ENCODE measurements around the gene RGS11. TPM values are rescaled to one million over a fixed set of nuclear protein-coding genes. Genes with fewer than 3 reads are reported as not detected.

Gene RGS11
- polyA plus RNA-seq, 1 donor from 2014 or later, result 3.5 TPM

- H3K27ac ChIP-seq (ENCODE audit: low read length), result no peak overlapping the region
- H3K4me2 ChIP-seq (ENCODE audit: low read length), result no peak overlapping the region
- no peak overlapping the region for H3K4me3 ChIP-seq (ENCODE audit: low read length)
- no peak overlapping the region for H2AFZ ChIP-seq (ENCODE audit: low read depth, low read length)
- no peak overlapping the region for H3K9ac ChIP-seq (ENCODE audit: low read length)
- no peaks in the 10 kb centered on the region for H4K20me1 ChIP-seq (ENCODE audit: insufficient read depth)
- peaks cover 7% of the 10 kb centered on the region for H3K36me3 ChIP-seq (ENCODE audit: insufficient read depth, low read length)
- H3K79me2 ChIP-seq (replicated peaks; ENCODE audit: insufficient read depth, low read length), result peaks cover 27% of the 10 kb centered on the region
- H3K27me3 ChIP-seq (ENCODE audit: insufficient read depth, low read depth, low read length), result no peaks in the 10 kb centered on the region
- TF ChIP-seq POLR2AphosphoS5 (IDR thresholded peaks at IDR 0.05), result no peak
- TF ChIP-seq, protein P1, sequence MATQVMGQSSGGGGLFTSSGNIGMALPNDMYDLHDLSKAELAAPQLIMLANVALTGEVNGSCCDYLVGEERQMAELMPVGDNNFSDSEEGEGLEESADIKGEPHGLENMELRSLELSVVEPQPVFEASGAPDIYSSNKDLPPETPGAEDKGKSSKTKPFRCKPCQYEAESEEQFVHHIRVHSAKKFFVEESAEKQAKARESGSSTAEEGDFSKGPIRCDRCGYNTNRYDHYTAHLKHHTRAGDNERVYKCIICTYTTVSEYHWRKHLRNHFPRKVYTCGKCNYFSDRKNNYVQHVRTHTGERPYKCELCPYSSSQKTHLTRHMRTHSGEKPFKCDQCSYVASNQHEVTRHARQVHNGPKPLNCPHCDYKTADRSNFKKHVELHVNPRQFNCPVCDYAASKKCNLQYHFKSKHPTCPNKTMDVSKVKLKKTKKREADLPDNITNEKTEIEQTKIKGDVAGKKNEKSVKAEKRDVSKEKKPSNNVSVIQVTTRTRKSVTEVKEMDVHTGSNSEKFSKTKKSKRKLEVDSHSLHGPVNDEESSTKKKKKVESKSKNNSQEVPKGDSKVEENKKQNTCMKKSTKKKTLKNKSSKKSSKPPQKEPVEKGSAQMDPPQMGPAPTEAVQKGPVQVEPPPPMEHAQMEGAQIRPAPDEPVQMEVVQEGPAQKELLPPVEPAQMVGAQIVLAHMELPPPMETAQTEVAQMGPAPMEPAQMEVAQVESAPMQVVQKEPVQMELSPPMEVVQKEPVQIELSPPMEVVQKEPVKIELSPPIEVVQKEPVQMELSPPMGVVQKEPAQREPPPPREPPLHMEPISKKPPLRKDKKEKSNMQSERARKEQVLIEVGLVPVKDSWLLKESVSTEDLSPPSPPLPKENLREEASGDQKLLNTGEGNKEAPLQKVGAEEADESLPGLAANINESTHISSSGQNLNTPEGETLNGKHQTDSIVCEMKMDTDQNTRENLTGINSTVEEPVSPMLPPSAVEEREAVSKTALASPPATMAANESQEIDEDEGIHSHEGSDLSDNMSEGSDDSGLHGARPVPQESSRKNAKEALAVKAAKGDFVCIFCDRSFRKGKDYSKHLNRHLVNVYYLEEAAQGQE (IDR thresholded peaks at IDR 0.05; ENCODE audit: borderline replicate concordance), result no peak
- no peak for TF ChIP-seq RAD21 (conservative IDR thresholded peaks at IDR 0.05)
- no peak for TF ChIP-seq SMC3 (conservative IDR thresholded peaks at IDR 0.05; ENCODE audit: poor library complexity)
- TF ChIP-seq TAF1 (IDR thresholded peaks at IDR 0.05; ENCODE audit: low read depth), result no peak
- TF ChIP-seq MXI1 (conservative IDR thresholded peaks at IDR 0.05; ENCODE audit: poor library complexity, severe bottlenecking), result no peak
- TF ChIP-seq EZH2 (IDR thresholded peaks at IDR 0.05; ENCODE audit: borderline replicate concordance, insufficient read depth, low read length, poor library complexity, severe bottlenecking), result no peak
- TF ChIP-seq EP300 (conservative IDR thresholded peaks at IDR 0.05; ENCODE audit: poor library complexity, severe bottlenecking), result no peak
- no peak for TF ChIP-seq CTCF (IDR thresholded peaks at IDR 0.05; ENCODE audit: poor library complexity, severe bottlenecking)
- H3F3A ChIP-seq (ENCODE audit: insufficient read depth, low read length, poor library complexity, severe bottlenecking), result no peaks in the 10 kb centered on the region
- H3K9me2 ChIP-seq (ENCODE audit: insufficient read depth, low read length), result no peaks in the 10 kb centered on the region
- H3K9me3 ChIP-seq (ENCODE audit: low read length), result no peaks in the 10 kb centered on the region
Measured at GRCh38 chr16:220021-220420, 55.7 kb downstream of the RGS11 start.

Other genes with a start within 250 kb of the RGS11 start
- 7.1 and 7.5 TPM in 2 replicates for gene POLR3K, start 222.3 kb downstream of the RGS11 start, polyA plus RNA-seq
- 45.3 and 46.4 TPM in 2 replicates for gene SNRNP25, start 222.1 kb downstream of the RGS11 start, polyA plus RNA-seq
- 0.21 and 1.0 TPM in 2 replicates for gene RHBDF1, start 203.3 kb downstream of the RGS11 start, polyA plus RNA-seq
- gene MPG, start 197.7 kb downstream of the RGS11 start, polyA plus RNA-seq, result 70.9 and 102 TPM in 2 replicates
- gene NPRL3, start 137.3 kb downstream of the RGS11 start, polyA plus RNA-seq, result 6.1 and 11.5 TPM in 2 replicates
- gene HBZ, start 123.3 kb downstream of the RGS11 start, polyA plus RNA-seq, result not detected in 2 replicates
- not detected in 2 replicates for gene HBM, start 110.0 kb downstream of the RGS11 start, polyA plus RNA-seq
- gene HBA2, start 103.1 kb downstream of the RGS11 start, polyA plus RNA-seq, result not detected in 2 replicates
- gene HBA1, start 99.3 kb downstream of the RGS11 start, polyA plus RNA-seq, result not detected in 2 replicates
- 3.9 and 4.5 TPM in 2 replicates for gene HBQ1, start 95.5 kb downstream of the RGS11 start, polyA plus RNA-seq
- gene LUC7L, start 46.5 kb downstream of the RGS11 start, polyA plus RNA-seq, result 564 and 580 TPM in 2 replicates
- 29.9 and 31.7 TPM in 2 replicates for gene FAM234A, start 41.1 kb downstream of the RGS11 start, polyA plus RNA-seq
- 176 and 247 TPM in 2 replicates for gene ARHGDIG, start 4.6 kb upstream of the RGS11 start, polyA plus RNA-seq
- 109 and 142 TPM in 2 replicates for gene PDIA2, start 7.2 kb upstream of the RGS11 start, polyA plus RNA-seq
- gene AXIN1, start 76.8 kb upstream of the RGS11 start, polyA plus RNA-seq, result 30.5 and 34.3 TPM in 2 replicates
- 134 and 182 TPM in 2 replicates for gene MRPL28, start 94.6 kb upstream of the RGS11 start, polyA plus RNA-seq
- gene PGAP6, start 106.0 kb upstream of the RGS11 start, polyA plus RNA-seq, result 36.7 and 47.3 TPM in 2 replicates
- gene NME4, start 121.3 kb upstream of the RGS11 start, polyA plus RNA-seq, result 63.4 and 65.2 TPM in 2 replicates
- gene DECR2, start 125.9 kb upstream of the RGS11 start, polyA plus RNA-seq, result 58.8 and 71.8 TPM in 2 replicates
- gene RAB11FIP3, start 149.7 kb upstream of the RGS11 start, polyA plus RNA-seq, result 55.0 and 60.4 TPM in 2 replicates

All from neural cell (in vitro differentiated cells).